ENCODE measurements around the gene RTEL1.

The RTEL1 gene

GRCh38 chr20:63741676-63742380 is 83.7 kb downstream of the RTEL1 start:
- H3K27ac ChIP-seq = peak overlapping the region; percentile 98

GRCh38 chr20:63742381-63743024 is 84.4 kb downstream of the RTEL1 start:
- H3K27ac ChIP-seq = peak overlapping the region; percentile 98
- no peak for TF ChIP-seq ZFX (IDR thresholded peaks at IDR 0.05; ENCODE audit: borderline replicate concordance)
- TF ChIP-seq CTCF (IDR thresholded peaks at IDR 0.05) = no peak

More at GRCh38 chr20:63741676-63742380, 83.7 kb downstream of the RTEL1 start:
- TF ChIP-seq CTCF (IDR thresholded peaks at IDR 0.05) = no peak
- TF ChIP-seq ZFX (IDR thresholded peaks at IDR 0.05; ENCODE audit: borderline replicate concordance) = no peak

GRCh38 chr20:63743210-63743970 is 85.3 kb downstream of the RTEL1 start:
- TF ChIP-seq CTCF (IDR thresholded peaks at IDR 0.05) (no peak), ZFX (IDR thresholded peaks at IDR 0.05; ENCODE audit: borderline replicate concordance) (no peak)
- no peak overlapping the region for H3K27ac ChIP-seq

- no peak for TF ChIP-seq CTCF (IDR thresholded peaks at IDR 0.05)
- TF ChIP-seq ZFX (IDR thresholded peaks at IDR 0.05; ENCODE audit: borderline replicate concordance) = no peak
- no peak overlapping the region for H3K27ac ChIP-seq
These were observed 86.0 kb downstream of the RTEL1 start for GRCh38 chr20:63744158-63744557.

DNA sequence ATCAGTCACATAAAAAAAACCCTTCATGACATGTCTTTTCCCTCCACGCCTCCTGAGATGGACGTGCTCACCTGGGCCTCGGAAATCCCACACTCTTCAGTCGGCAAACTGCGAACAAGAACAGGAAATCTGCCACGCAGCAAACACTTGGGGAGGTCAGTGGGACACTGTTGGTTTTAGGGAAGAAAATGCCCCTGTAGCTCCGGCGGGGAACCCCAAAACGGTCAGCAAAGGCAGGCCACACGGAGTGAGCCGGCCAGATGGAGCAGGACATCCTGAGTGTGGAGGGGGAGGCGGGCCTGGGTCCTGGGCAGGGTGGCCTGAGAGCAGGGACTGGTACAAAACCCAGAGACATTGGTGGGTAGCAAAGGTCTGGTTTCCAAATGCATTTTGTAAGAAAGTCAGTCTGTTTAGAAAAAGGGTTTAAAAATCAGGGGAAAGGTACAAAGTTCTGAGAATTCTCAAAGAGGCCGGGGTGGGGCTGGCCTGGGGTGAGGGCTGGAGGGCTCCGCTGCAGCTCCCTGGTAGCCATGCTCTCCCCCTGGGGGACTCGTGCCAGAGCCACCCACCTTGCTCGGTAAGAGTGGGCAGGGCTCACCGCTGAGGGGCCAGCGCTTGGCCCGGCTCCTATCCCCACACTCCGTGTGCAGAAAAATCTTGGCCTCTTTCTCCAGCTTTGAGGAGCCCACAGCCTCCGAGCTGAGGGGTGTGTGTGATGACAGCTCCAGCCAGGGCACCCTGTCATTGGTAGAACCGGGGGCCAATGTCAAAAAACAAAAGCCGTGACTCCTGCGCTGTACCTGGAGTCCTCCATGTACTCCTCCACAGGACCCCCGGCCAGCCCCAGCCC is 86.7 kb downstream of the RTEL1 start:
- no peak overlapping the region for H3K27ac ChIP-seq
- no peak for TF ChIP-seq ZFX (IDR thresholded peaks at IDR 0.05; ENCODE audit: borderline replicate concordance)
- no peak for TF ChIP-seq CTCF (IDR thresholded peaks at IDR 0.05)

GRCh38 chr20:63745424-63745805 is 87.3 kb downstream of the RTEL1 start:
- H3K27ac ChIP-seq = no peak overlapping the region
- no peak for TF ChIP-seq ZFX (IDR thresholded peaks at IDR 0.05; ENCODE audit: borderline replicate concordance)
- TF ChIP-seq CTCF (IDR thresholded peaks at IDR 0.05) = no peak

Measured in 22Rv1 (cell line).